Measurements from ENCODE around the gene LRRC71.

- TF ChIP-seq CTCF (IDR thresholded peaks at IDR 0.05; ENCODE audit: control extremely low read depth in 1 of 3, insufficient read depth in 1 of 3, low read depth in 1 of 3, low read length in 3 of 3): no peak
- no peak for TF ChIP-seq CHD2 (IDR thresholded peaks at IDR 0.05; ENCODE audit: low read length)
- TF ChIP-seq CEBPB (IDR thresholded peaks at IDR 0.05; ENCODE audit: low read depth, low read length): no peak
- TF ChIP-seq EP300 (IDR thresholded peaks at IDR 0.05; ENCODE audit: borderline replicate concordance in 1 of 2, low read depth in 2 of 2, low read length in 2 of 2): no peak
- TF ChIP-seq SP1 (IDR thresholded peaks at IDR 0.05; ENCODE audit: low read depth, low read length): no peak
- no peak for TF ChIP-seq SP2 (IDR thresholded peaks at IDR 0.05; ENCODE audit: low read length)
- no peak for TF ChIP-seq POLR2A (IDR thresholded peaks at IDR 0.05; ENCODE audit: control extremely low read depth in 1 of 2, low read depth in 2 of 2, low read length in 2 of 2)
- no peak for TF ChIP-seq POLR2AphosphoS5 (IDR thresholded peaks at IDR 0.05; ENCODE audit: low read depth, low read length)
- no peak for TF ChIP-seq KDM4A (IDR thresholded peaks at IDR 0.05; ENCODE audit: low read depth, low read length, severe bottlenecking)
- TF ChIP-seq USF2 (IDR thresholded peaks at IDR 0.05; ENCODE audit: low read length): no peak
Observed at GRCh38 chr1:156947127-156947526, 26.7 kb downstream of the LRRC71 start.
